ENCODE results near the gene IL15.
"Not testable (repeated sequence)": the region's sequence is repeated elsewhere in the genome, so short reads cannot be mapped to it uniquely, and the experiment has no call there.

Gene IL15

GRCh38 chr4:141646969-141647368, 10.6 kb downstream of the IL15 start:
- no peak for DNase-seq (ENCODE audit: low read depth in 2 of 2)

GRCh38 chr4:141647966-141648365, 11.6 kb downstream of the IL15 start:
- DNase-seq (ENCODE audit: low read depth in 2 of 2): no peak

- no peak for DNase-seq (ENCODE audit: low read depth in 2 of 2)
These were observed 15.9 kb downstream of the IL15 start for GRCh38 chr4:141652161-141652778.

GRCh38 chr4:141654098-141654497, 17.7 kb downstream of the IL15 start:
- no peak for DNase-seq (ENCODE audit: low read depth in 2 of 2)

- DNase-seq (ENCODE audit: low read depth in 2 of 2): no peak
These were observed 19.6 kb downstream of the IL15 start for GRCh38 chr4:141656031-141656430.

- DNase-seq (ENCODE audit: low read depth in 2 of 2): no peak
These were observed 21.3 kb downstream of the IL15 start for GRCh38 chr4:141657550-141658250.

GRCh38 chr4:141658309-141658708, 21.9 kb downstream of the IL15 start:
- DNase-seq (ENCODE audit: low read depth in 2 of 2): no peak

GRCh38 chr4:141659539-141659938, 23.2 kb downstream of the IL15 start:
- no peak for DNase-seq (ENCODE audit: low read depth in 2 of 2)

GRCh38 chr4:141660880-141661279, 24.5 kb downstream of the IL15 start:
- no peak for DNase-seq (ENCODE audit: low read depth in 2 of 2)

- DNase-seq (ENCODE audit: low read depth in 2 of 2): no peak
These were observed 32.0 kb downstream of the IL15 start for GRCh38 chr4:141668200-141668910.

GRCh38 chr4:141669501-141669900, 33.1 kb downstream of the IL15 start:
- no peak for DNase-seq (ENCODE audit: low read depth in 2 of 2)

- DNase-seq (ENCODE audit: low read depth in 2 of 2): no peak
These were observed 39.0 kb downstream of the IL15 start for GRCh38 chr4:141675384-141675783.

GRCh38 chr4:141676087-141676670, 39.8 kb downstream of the IL15 start:
- DNase-seq (ENCODE audit: low read depth in 2 of 2): no peak

GRCh38 chr4:141680060-141680459, 43.7 kb downstream of the IL15 start:
- no peak for DNase-seq (ENCODE audit: low read depth in 2 of 2)

GRCh38 chr4:141684785-141685184, 48.4 kb downstream of the IL15 start:
- DNase-seq (ENCODE audit: low read depth in 2 of 2): no peak

GRCh38 chr4:141686146-141686775, 49.9 kb downstream of the IL15 start:
- no peak for DNase-seq (ENCODE audit: low read depth in 2 of 2)

- no peak for DNase-seq (ENCODE audit: low read depth in 2 of 2)
These were observed 50.5 kb downstream of the IL15 start for GRCh38 chr4:141686879-141687278.

- not testable (repeated sequence) for DNase-seq (ENCODE audit: low read depth in 2 of 2)
These were observed 53.4 kb downstream of the IL15 start for GRCh38 chr4:141689726-141690296.

- DNase-seq (ENCODE audit: low read depth in 2 of 2): not testable (repeated sequence)
These were observed 54.9 kb downstream of the IL15 start for GRCh38 chr4:141691247-141691646.

- no peak for DNase-seq (ENCODE audit: low read depth in 2 of 2)
These were observed 55.7 kb downstream of the IL15 start for GRCh38 chr4:141692081-141692480.

- DNase-seq (ENCODE audit: low read depth in 2 of 2): no peak
These were observed 60.7 kb downstream of the IL15 start for GRCh38 chr4:141697116-141697515.

Measured in stimulated activated CD4-positive, alpha-beta T cell treated with anti-CD3 and anti-CD28 coated beads, Interleukin-1b, Interleukin-23, amount 100 ng/mL, for 1 hour (primary cell).